ENCODE measurements around the gene STAMBP.

DNA sequence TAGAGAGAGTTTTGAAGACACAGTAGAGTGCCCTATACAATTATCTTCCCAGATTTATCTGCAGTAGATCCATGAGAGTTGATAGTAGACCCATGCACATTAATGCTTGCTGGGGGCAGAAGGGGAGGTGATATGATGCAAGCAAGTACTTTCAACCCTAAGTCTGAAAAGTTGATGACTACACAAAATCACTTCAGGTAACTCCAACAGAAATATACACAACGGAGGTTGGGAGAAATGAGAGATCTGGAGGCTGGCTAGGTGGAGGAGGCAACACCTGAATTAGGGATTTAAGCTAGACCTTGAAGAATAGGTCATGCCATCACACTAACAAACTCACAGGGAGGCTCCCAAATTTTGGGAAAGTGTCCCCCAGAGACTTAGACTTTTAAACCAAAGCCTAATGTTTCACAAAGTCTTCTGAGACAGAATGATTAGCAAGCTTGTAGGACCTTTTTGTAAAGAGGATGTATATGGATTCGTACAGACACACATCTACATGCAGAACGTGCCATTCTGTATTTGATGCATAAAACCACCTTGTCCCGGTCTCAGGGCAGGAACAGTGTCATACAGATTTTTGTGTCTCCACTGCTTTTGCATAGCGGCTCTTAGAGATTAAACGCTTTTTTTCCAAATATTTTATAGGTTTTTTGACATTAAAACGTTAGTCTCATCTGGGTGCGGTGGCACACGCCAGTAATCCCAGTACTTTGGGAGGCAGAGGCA lies 937 bp upstream of the STAMBP start:
- TF ChIP-seq, protein P1, sequence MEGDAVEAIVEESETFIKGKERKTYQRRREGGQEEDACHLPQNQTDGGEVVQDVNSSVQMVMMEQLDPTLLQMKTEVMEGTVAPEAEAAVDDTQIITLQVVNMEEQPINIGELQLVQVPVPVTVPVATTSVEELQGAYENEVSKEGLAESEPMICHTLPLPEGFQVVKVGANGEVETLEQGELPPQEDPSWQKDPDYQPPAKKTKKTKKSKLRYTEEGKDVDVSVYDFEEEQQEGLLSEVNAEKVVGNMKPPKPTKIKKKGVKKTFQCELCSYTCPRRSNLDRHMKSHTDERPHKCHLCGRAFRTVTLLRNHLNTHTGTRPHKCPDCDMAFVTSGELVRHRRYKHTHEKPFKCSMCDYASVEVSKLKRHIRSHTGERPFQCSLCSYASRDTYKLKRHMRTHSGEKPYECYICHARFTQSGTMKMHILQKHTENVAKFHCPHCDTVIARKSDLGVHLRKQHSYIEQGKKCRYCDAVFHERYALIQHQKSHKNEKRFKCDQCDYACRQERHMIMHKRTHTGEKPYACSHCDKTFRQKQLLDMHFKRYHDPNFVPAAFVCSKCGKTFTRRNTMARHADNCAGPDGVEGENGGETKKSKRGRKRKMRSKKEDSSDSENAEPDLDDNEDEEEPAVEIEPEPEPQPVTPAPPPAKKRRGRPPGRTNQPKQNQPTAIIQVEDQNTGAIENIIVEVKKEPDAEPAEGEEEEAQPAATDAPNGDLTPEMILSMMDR (IDR thresholded peaks at IDR 0.05; ENCODE audit: poor library complexity, severe bottlenecking): no peak
- no peak for TF ChIP-seq POLR2AphosphoS5 (IDR thresholded peaks at IDR 0.05)
